MM.1S (cell line): ENCODE measurements around the gene TRDMT1.

Source experiments
- DNase-seq: peaks from one replicate; pipeline ENCODE4 v3.0.0-alpha.2; 2015
- H2AFZ ChIP-seq: fragments of 300-600 bp; sonication (generic); 2 replicates; pipeline ENCODE4 v1.6.0; 2016; ENCODE audit warnings: antibody characterized with exemption, low read length
- H3F3A ChIP-seq: fragments of 300-600 bp; sonication (generic); 2 replicates; pipeline ENCODE4 v1.6.1; 2016; ENCODE audit warnings: mild to moderate bottlenecking, antibody characterized with exemption, low read length, moderate library complexity, mixed read lengths; ENCODE audit not compliant: insufficient read depth
- H3K27ac ChIP-seq: fragments of 300-600 bp; sonication (generic); 2 replicates; pipeline ENCODE4 v1.5.1; 2016; ENCODE audit warnings: mild to moderate bottlenecking, low read length
- H3K27me3 ChIP-seq: fragments of 300-600 bp; sonication (generic); replicated peaks from 2 replicates; pipeline ENCODE4 v1.6.0; 2016; ENCODE audit warnings: low read length; ENCODE audit not compliant: insufficient read depth
- H3K36me3 ChIP-seq: fragments of 300-600 bp; sonication (generic); replicated peaks from 2 replicates; pipeline ENCODE4 v1.6.1; 2016; ENCODE audit warnings: mild to moderate bottlenecking, low read length, mixed read lengths; ENCODE audit not compliant: insufficient read depth
- H3K4me1 ChIP-seq: fragments of 300-600 bp; sonication (generic); 2 replicates; pipeline ENCODE4 v1.6.1; 2016; ENCODE audit warnings: low read length, mixed read lengths
- H3K4me2 ChIP-seq: fragments of 300-600 bp; sonication (generic); 2 replicates; pipeline ENCODE4 v1.6.0; 2016; ENCODE audit warnings: low read depth, low read length
- H3K4me3 ChIP-seq: fragments of 300-600 bp; sonication (generic); 2 replicates; pipeline ENCODE4 v1.5.1; 2016; ENCODE audit warnings: low read length, mixed read lengths
- H3K79me2 ChIP-seq: fragments of 300-600 bp; sonication (generic); 2 replicates; pipeline ENCODE4 v1.6.1; 2016; ENCODE audit warnings: mixed run types, low read length, mixed read lengths
- H3K9ac ChIP-seq: fragments of 300-600 bp; sonication (generic); 2 replicates; pipeline ENCODE4 v1.6.1; 2016; ENCODE audit warnings: low read length, mixed read lengths
- H3K9me2 ChIP-seq: fragments of 300-600 bp; sonication (generic); replicated peaks from 2 replicates; pipeline ENCODE4 v1.6.1; 2016; ENCODE audit warnings: mild to moderate bottlenecking, low read length, mixed read lengths; ENCODE audit not compliant: insufficient read depth
- H3K9me3 ChIP-seq: fragments of 300-600 bp; sonication (generic); replicated peaks from 2 replicates; pipeline ENCODE4 v1.6.1; 2016; ENCODE audit warnings: mild to moderate bottlenecking, low read length, mixed read lengths; ENCODE audit not compliant: insufficient read depth
- H4K20me1 ChIP-seq: fragments of 300-600 bp; sonication (generic); 2 replicates; pipeline ENCODE4 v1.6.1; 2016; ENCODE audit warnings: mild to moderate bottlenecking, low read length, moderate library complexity, mixed read lengths; ENCODE audit not compliant: insufficient read depth
- EZH2 ChIP-seq: fragments of 300-600 bp; sonication (generic); optimal IDR thresholded peaks from 2 replicates; pipeline ENCODE3; 2017; ENCODE audit warnings: low read depth, mild to moderate bottlenecking, antibody characterized with exemption, low read length, mixed read lengths
- EZH2phosphoT487 ChIP-seq: fragments of 300-600 bp; sonication (generic); IDR thresholded peaks from 2 replicates; pipeline ENCODE4 v1.6.1; 2018; ENCODE audit warnings: antibody characterized with exemption, low read length
- TF ChIP-seq, protein P1 (sequence below): fragments of 300-600 bp; sonication (generic); IDR thresholded peaks from 2 replicates; pipeline ENCODE4 v1.5.1; 2016; ENCODE audit warnings: antibody characterized with exemption, low read length, mixed read lengths

Gene TRDMT1

DNA sequence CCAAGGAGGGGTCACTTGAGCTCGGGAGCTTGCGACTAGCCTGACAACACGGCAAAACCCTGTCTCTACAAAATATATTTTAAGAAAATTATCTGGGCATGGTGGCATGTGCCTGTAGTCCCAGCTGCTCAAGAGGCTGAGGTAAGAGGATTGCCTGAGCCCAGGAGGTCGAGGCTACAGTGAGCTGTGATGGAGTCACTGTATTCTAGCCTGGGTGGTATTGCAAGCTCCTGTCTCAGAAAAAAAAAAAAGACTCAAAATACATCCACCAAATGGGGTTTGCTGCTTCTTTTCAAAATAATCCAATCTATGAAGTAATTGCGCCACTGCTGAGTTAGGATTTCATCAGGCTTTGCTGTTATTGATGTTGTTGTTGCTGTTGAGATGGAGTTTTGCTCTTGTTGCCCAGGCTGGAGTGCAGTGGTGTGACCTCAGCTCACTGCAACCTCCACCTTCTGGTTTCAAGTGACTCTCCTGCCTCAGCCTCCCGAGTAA lies 15.5 kb upstream of the TRDMT1 start:
- peak overlapping the region; percentile 59; the same call in 1 of the 2 replicates for H3K27ac ChIP-seq
- no peak for DNase-seq
- no peaks in the 10 kb centered on the region for H3K79me2 ChIP-seq
- H3F3A ChIP-seq, result no peaks in the 10 kb centered on the region; the same call in 1 of the 2 replicates
- H3K4me1 ChIP-seq, result peaks cover 11% of the 10 kb centered on the region
- TF ChIP-seq, protein P1, sequence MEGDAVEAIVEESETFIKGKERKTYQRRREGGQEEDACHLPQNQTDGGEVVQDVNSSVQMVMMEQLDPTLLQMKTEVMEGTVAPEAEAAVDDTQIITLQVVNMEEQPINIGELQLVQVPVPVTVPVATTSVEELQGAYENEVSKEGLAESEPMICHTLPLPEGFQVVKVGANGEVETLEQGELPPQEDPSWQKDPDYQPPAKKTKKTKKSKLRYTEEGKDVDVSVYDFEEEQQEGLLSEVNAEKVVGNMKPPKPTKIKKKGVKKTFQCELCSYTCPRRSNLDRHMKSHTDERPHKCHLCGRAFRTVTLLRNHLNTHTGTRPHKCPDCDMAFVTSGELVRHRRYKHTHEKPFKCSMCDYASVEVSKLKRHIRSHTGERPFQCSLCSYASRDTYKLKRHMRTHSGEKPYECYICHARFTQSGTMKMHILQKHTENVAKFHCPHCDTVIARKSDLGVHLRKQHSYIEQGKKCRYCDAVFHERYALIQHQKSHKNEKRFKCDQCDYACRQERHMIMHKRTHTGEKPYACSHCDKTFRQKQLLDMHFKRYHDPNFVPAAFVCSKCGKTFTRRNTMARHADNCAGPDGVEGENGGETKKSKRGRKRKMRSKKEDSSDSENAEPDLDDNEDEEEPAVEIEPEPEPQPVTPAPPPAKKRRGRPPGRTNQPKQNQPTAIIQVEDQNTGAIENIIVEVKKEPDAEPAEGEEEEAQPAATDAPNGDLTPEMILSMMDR, result no peak
- TF ChIP-seq EZH2 (no peak), EZH2phosphoT487 (no peak)
- no peak overlapping the region for H2AFZ ChIP-seq
- no peak overlapping the region for H3K4me3 ChIP-seq
- H3K9ac ChIP-seq, result no peak overlapping the region
- no peaks in the 10 kb centered on the region for H3K9me3 ChIP-seq
- no peaks in the 10 kb centered on the region for H3K36me3 ChIP-seq
- H4K20me1 ChIP-seq, result no peaks in the 10 kb centered on the region
- H3K4me2 ChIP-seq, result no peak overlapping the region
- H3K9me2 ChIP-seq, result no peaks in the 10 kb centered on the region
- H3K27me3 ChIP-seq, result no peaks in the 10 kb centered on the region

DNA sequence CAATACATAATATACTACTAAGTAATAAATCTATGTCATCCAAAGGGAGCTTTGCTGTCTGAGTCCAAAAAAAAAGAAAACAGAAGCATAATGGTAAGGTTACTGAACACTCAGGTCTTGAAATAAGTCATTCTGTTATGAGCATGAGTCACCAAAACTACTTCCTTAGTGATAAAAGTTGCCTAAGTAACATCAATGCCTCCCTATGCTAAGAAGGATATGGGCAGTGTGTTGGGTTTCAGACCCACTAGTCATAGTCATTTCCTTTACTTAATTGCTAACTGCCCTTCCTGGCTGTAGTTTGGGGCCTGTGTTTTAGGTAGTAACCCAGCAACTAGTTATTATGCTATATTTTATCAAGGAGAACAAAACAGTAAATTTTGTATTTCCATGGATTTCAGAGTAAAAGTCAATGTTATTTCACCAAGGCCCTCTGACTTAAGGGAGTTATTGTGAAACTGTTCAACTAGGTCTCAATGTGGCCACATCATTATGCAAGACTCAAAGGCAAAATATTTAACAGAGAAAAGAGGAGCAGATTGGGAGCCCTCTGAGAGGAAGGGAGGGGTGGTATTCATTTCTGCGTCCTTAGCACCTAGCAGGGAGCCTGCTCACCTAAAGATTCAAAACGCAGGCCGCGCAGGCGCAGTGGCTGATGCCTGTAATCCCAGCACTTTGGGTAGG lies 14.9 kb upstream of the TRDMT1 start:
- H3K4me3 ChIP-seq, result no peak overlapping the region
- no peaks in the 10 kb centered on the region; the same call in 1 of the 2 replicates for H3F3A ChIP-seq
- H4K20me1 ChIP-seq, result no peaks in the 10 kb centered on the region
- no peak overlapping the region for H3K4me2 ChIP-seq
- H2AFZ ChIP-seq, result no peak overlapping the region
- H3K36me3 ChIP-seq, result no peaks in the 10 kb centered on the region
- H3K4me1 ChIP-seq, result peaks cover 11% of the 10 kb centered on the region
- no peaks in the 10 kb centered on the region for H3K9me2 ChIP-seq
- H3K27me3 ChIP-seq, result no peaks in the 10 kb centered on the region
- no peaks in the 10 kb centered on the region for H3K9me3 ChIP-seq
- peak; percentile 40 for DNase-seq
- no peak overlapping the region for H3K9ac ChIP-seq
- no peak for TF ChIP-seq EZH2
- TF ChIP-seq, protein P1, result no peak
- no peak for TF ChIP-seq EZH2phosphoT487
- peak overlapping the region; percentile 59; the same call in 1 of the 2 replicates for H3K27ac ChIP-seq
- no peaks in the 10 kb centered on the region for H3K79me2 ChIP-seq

DNA sequence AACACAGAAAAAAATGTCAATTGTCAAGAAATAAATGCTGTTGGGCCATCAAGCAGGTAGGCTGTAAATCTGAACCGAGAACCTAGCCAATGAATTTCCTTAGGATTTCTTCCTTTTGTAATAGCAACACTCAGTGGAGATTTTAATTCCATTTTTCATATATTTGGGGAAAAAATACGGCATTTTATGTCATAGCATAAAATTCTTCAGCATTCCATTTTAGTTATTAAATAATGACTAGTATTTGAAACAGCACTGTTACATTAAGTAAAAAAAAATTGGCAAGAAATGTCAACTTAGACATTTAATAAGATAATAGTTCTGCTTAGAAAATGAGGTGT lies 14.3 kb upstream of the TRDMT1 start:
- no peaks in the 10 kb centered on the region for H3K36me3 ChIP-seq
- H3K9me3 ChIP-seq, result no peaks in the 10 kb centered on the region
- no peaks in the 10 kb centered on the region for H3K9me2 ChIP-seq
- no peaks in the 10 kb centered on the region for H3K27me3 ChIP-seq
- no peaks in the 10 kb centered on the region for H4K20me1 ChIP-seq
- H3K4me2 ChIP-seq, result no peak overlapping the region
- DNase-seq, result no peak
- TF ChIP-seq EZH2 (no peak), EZH2phosphoT487 (no peak)
- TF ChIP-seq, protein P1, result no peak
- peak overlapping the region; percentile 59; the same call in 1 of the 2 replicates for H3K27ac ChIP-seq
- no peaks in the 10 kb centered on the region for H3K79me2 ChIP-seq
- H3K4me1 ChIP-seq, result peaks cover 11% of the 10 kb centered on the region
- no peaks in the 10 kb centered on the region; the same call in 1 of the 2 replicates for H3F3A ChIP-seq
- no peak overlapping the region for H2AFZ ChIP-seq
- H3K4me3 ChIP-seq, result no peak overlapping the region
- H3K9ac ChIP-seq, result no peak overlapping the region
